T47D (cell line): ENCODE results near the gene MYCN.
"Not testable (repeated sequence)": the region's sequence is repeated elsewhere in the genome, so short reads cannot be mapped to it uniquely, and the experiment has no call there.

Source experiments
- DNase-seq, 2 experiments: peaks; one replicate each; pipeline versions ENCODE4 v3.0.0 to v3.0.0-alpha.2; 2011 to 2012; ENCODE audit warnings: low read depth in 1 of 2, low spot score in 1 of 2
- JUND ChIP-seq: IDR thresholded peaks from 2 replicates; pipeline ENCODE4 v1.6.1; 2012; ENCODE audit warnings: low read depth
- in situ Hi-C: cut with HindIII; loops from 2 replicates; pipeline ENCODE4 v1.10.0; 2016; ENCODE audit warnings: low sequenced_read_pairs, low pct_unique_long_range_greater_than_20kb

MYCN gene

GRCh38 chr2:15912203-15912602 is 28.1 kb upstream of the MYCN start:
- no peak for TF ChIP-seq JUND
- peak in 1 of 2 experiments; percentile 60 for DNase-seq
- in situ Hi-C loops, result no loop called here

- DNase-seq, result peak in 1 of 2 experiments; percentile 30
- TF ChIP-seq JUND, result no peak
- in situ Hi-C loops, result no loop called here
Measured at GRCh38 chr2:15913146-15913545, 27.2 kb upstream of the MYCN start.

GRCh38 chr2:15914596-15915385 is 25.6 kb upstream of the MYCN start:
- in situ Hi-C loops, result no loop called here
- TF ChIP-seq JUND, result no peak
- no peak for DNase-seq

DNA sequence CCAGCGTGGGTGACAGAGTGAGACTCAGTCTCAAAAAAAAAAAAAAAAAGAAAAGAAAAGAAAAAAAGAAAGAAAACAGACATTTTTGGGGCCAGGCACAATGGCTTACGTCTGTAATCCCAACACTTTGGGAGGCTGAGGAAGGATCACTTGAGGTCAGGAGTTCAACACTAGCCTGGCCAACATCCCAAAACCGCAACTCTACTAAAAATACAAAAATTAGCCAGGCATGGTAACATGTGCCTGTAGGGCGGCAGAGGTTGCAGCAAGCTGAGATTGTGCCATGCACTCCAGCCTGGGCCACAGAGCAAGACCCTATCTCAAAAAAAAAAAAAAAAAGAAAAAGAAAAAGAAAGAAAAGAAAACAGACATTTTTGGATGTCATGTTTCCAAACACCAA is 24.8 kb upstream of the MYCN start:
- in situ Hi-C loops, DNase-seq: not testable (repeated sequence)

GRCh38 chr2:15916336-15916735 is 24.0 kb upstream of the MYCN start:
- no peak for DNase-seq
- in situ Hi-C loops, result no loop called here
- TF ChIP-seq JUND, result no peak

- no peak for TF ChIP-seq JUND
- no peak for DNase-seq
- in situ Hi-C loops, result no loop called here
Measured at GRCh38 chr2:15918761-15919356, 21.5 kb upstream of the MYCN start.

DNA sequence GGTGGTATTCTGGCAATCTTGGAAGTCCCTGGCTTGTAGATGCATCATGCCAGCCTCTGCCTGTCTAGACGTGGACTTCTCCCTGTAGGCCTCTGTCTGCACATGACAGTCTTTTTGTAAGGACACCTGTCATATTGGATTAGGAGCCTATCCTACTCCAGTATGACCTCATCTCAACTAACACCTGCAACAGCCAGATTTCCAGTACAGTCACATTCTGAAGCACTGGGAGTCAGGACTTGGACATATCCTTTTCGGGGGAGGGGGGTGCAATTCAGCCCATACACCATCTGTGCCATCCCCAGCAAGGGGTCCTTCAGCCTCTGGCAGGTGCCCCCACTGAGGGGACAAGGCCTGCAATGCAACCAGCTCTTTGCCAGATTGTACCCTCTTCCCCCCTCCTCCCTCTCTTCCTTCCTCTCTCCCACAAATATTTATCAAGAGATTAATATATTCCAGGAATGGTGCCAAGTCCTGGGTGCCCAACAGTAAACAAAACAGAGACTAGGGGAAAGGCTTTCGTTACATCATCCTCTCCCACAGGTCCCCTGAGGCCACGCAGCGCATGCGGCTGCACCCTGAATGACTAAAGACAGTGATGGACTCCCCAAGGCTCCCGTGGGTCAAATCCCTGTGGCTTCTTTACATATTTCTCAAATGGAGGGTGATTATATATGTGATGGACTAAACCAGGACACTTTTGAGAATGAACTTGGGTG is 20.5 kb upstream of the MYCN start:
- in situ Hi-C loops, result no loop called here
- DNase-seq, result no peak
- no peak for TF ChIP-seq JUND

DNA sequence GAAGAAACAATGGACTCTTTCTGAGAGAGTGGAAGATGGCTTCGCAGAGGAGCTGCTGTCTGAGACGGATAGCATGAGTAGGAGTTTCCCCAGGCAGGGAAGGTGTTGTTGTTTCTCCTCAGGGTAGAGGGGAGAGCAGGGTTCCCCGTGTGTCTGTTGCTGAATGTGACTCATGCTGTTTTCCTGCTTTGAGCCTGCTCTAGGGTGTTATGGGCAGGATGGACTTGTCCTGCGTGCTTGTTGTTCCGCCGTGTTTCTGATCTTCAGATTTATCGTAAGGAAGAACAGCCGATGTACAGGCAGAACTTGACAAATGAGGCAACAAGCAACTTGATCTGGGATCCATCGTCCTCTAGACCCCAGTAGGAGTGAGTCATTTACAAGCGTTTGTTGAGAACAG is 19.7 kb upstream of the MYCN start:
- no peak for DNase-seq
- in situ Hi-C loops, result no loop called here
- no peak for TF ChIP-seq JUND

GRCh38 chr2:15923597-15923996 is 16.8 kb upstream of the MYCN start:
- no peak for DNase-seq
- in situ Hi-C loops, result no loop called here
- TF ChIP-seq JUND, result no peak

- no peak for TF ChIP-seq JUND
- DNase-seq, result no peak
- in situ Hi-C loops, result no loop called here
Measured at GRCh38 chr2:15925819-15926218, 14.5 kb upstream of the MYCN start.

- TF ChIP-seq JUND, result no peak
- in situ Hi-C loops, result no loop called here
- DNase-seq, result no peak
Measured at GRCh38 chr2:15926252-15926651, 14.1 kb upstream of the MYCN start.

GRCh38 chr2:15927551-15928218 is 12.7 kb upstream of the MYCN start:
- in situ Hi-C loops, result no loop called here
- TF ChIP-seq JUND, result no peak
- no peak for DNase-seq

DNA sequence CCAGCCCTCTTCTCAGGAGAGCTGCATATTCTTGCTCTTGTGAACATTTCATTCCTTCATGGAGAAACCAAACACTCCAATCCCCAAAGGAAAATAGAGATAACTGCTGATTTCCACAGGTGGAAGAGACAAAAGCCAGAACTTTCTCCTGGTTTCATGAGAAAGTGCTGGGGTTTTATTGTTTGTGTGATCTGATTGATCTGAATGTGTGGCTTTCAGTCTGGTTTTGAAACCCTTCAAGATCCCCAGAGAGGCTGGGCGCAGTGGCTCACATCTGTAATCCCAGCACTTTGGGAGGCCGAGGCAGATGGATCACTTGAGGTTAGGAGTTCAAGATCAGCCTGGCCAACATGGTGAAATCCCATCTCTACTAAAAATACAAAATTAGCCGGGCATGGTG is 11.3 kb upstream of the MYCN start:
- in situ Hi-C loops, DNase-seq: not testable (repeated sequence)
